Measurements from ENCODE around the gene ACTR3.

Gene ACTR3

GRCh38 chr2:113875135-113875534, 14.8 kb upstream of the ACTR3 start:
- no peak for DNase-seq (ENCODE audit: extremely low read depth in 1 of 2, low read depth in 1 of 2)

- DNase-seq (ENCODE audit: extremely low read depth in 1 of 2, low read depth in 1 of 2) = peak; percentile 31 to 80
Measured at GRCh38 chr2:113876503-113877387, 13.1 kb upstream of the ACTR3 start.

GRCh38 chr2:113877711-113878598, 11.9 kb upstream of the ACTR3 start:
- DNase-seq (ENCODE audit: extremely low read depth in 1 of 2, low read depth in 1 of 2) = no peak

GRCh38 chr2:113878743-113879142, 11.1 kb upstream of the ACTR3 start:
- DNase-seq (ENCODE audit: extremely low read depth in 1 of 2, low read depth in 1 of 2) = no peak

GRCh38 chr2:113879457-113879856, 10.4 kb upstream of the ACTR3 start:
- DNase-seq (ENCODE audit: extremely low read depth in 1 of 2, low read depth in 1 of 2) = no peak

- peak; percentile 52 to 64 for DNase-seq (ENCODE audit: extremely low read depth in 1 of 2, low read depth in 1 of 2)
Measured at GRCh38 chr2:113886479-113887008, 3.3 kb upstream of the ACTR3 start.

GRCh38 chr2:113887009-113887792, 2.7 kb upstream of the ACTR3 start:
- DNase-seq (ENCODE audit: extremely low read depth in 1 of 2, low read depth in 1 of 2) = no peak

GRCh38 chr2:113888641-113889470, 1.0 kb upstream of the ACTR3 start:
- DNase-seq (ENCODE audit: extremely low read depth in 1 of 2, low read depth in 1 of 2) = no peak

GRCh38 chr2:113890253-113891235, 655 bp downstream of the ACTR3 start:
- peak; percentile 42 to 71 for DNase-seq (ENCODE audit: extremely low read depth in 1 of 2, low read depth in 1 of 2)

GRCh38 chr2:113891265-113891959, 1.5 kb downstream of the ACTR3 start:
- DNase-seq (ENCODE audit: extremely low read depth in 1 of 2, low read depth in 1 of 2) = no peak

- no peak for DNase-seq (ENCODE audit: extremely low read depth in 1 of 2, low read depth in 1 of 2)
Measured at GRCh38 chr2:113892004-113892710, 2.3 kb downstream of the ACTR3 start.

GRCh38 chr2:113894156-113894743, 4.4 kb downstream of the ACTR3 start:
- no peak for DNase-seq (ENCODE audit: extremely low read depth in 1 of 2, low read depth in 1 of 2)

- no peak for DNase-seq (ENCODE audit: extremely low read depth in 1 of 2, low read depth in 1 of 2)
Measured at GRCh38 chr2:113895301-113895700, 5.4 kb downstream of the ACTR3 start.

GRCh38 chr2:113895819-113896563, 6.1 kb downstream of the ACTR3 start:
- DNase-seq (ENCODE audit: extremely low read depth in 1 of 2, low read depth in 1 of 2) = no peak

GRCh38 chr2:113896791-113897190, 6.9 kb downstream of the ACTR3 start:
- no peak for DNase-seq (ENCODE audit: extremely low read depth in 1 of 2, low read depth in 1 of 2)

GRCh38 chr2:113898081-113898480, 8.2 kb downstream of the ACTR3 start:
- no peak for DNase-seq (ENCODE audit: extremely low read depth in 1 of 2, low read depth in 1 of 2)
